Measurements from ENCODE around the gene ARSJ. TPM values are rescaled to one million over a fixed set of nuclear protein-coding genes. Genes with fewer than 3 reads are reported as not detected.

Gene ARSJ
- total and polyA plus RNA-seq, 2 of the 8 experiments (the other 6 are each of a cell fraction or from before 2014, with no cell fraction given), result 1.4 to 6.3 TPM

DNA sequence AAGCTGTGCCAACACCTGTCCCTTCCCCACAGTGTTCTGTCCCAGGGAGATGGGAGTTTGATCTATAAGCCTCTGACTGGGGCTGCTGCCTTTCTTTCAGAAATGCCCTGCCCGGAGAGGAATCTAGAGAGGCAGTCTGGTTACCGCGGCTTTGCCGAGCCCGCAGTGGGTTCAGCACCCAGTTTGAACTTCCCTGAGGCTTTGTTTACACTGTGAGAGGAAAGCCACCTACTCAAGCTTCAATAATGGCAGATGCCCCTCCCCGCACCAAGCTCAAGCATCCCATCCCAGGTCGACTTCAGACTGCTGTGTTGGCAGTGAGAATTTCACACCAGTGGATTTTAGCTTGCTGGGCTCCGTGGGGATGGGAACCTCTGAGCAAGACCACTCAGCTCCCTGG lies 33.3 kb upstream of the ARSJ start:
- no peak overlapping the region for H3K56ac ChIP-seq (replicated peaks; ENCODE audit: insufficient read length, low read depth, low read length)
- H2BK5ac ChIP-seq (ENCODE audit: low read depth, low read length), result no peak overlapping the region
- H3K9ac ChIP-seq (replicated peaks in 1 of 4; ENCODE audit: extremely low read depth in 1 of 4, low read depth in 3 of 4, low read length in 3 of 4), result no peak overlapping the region
- no peaks in the 10 kb centered on the region for H3K79me1 ChIP-seq (ENCODE audit: low read depth, low read length)
- no peaks in the 10 kb centered on the region for H3K36me3 ChIP-seq (ENCODE audit: control insufficient read depth in 2 of 4, insufficient read depth in 4 of 4, low read length in 3 of 4)
- H3K9me3 ChIP-seq (ENCODE audit: insufficient read depth in 2 of 2, low read depth in 1 of 2, low read length in 1 of 2), result no peaks in the 10 kb centered on the region
- no peak overlapping the region for H3K14ac ChIP-seq (ENCODE audit: insufficient read length)
- H3K79me2 ChIP-seq (ENCODE audit: control insufficient read depth in 1 of 2, insufficient read depth in 2 of 2, low read length in 2 of 2), result no peaks in the 10 kb centered on the region
- no peak overlapping the region for H4K5ac ChIP-seq (ENCODE audit: insufficient read length, low read depth, low read length)
- ChIA-PET CTCF (ENCODE audit: partially characterized antibody) (interaction anchor here (1.0 to 1.6 kb wide), 2 partner anchors 20 to 58 kb away, joined by 3 to 4 read pairs; no protein-coding TSS in a partner anchor), POLR2A (ENCODE audit: partially characterized antibody) (no interaction called here)
- 0 out of 2 replicates have a peak overlapping the region, but pooled peaks have one; percentile 49 for H2AFZ ChIP-seq (ENCODE audit: low read length)
- H3K4me1 ChIP-seq (replicated peaks in 1 of 4; ENCODE audit: control insufficient read depth in 3 of 4, insufficient read depth in 4 of 4, low read length in 3 of 4), result no peaks in the 10 kb centered on the region
- H2BK15ac ChIP-seq (ENCODE audit: low read length), result no peak overlapping the region
- no peak overlapping the region for H2BK120ac ChIP-seq (replicated peaks; ENCODE audit: low read depth, low read length)
- no peaks in the 10 kb centered on the region for H3K23me2 ChIP-seq (ENCODE audit: low read depth, low read length)
- no peak overlapping the region for H3K4ac ChIP-seq (replicated peaks; ENCODE audit: insufficient read length, low read depth, low read length)
- WGBS, 2 experiments (ENCODE audit: extremely low coverage in 1 of 2, insufficient coverage in 1 of 2, insufficient read length in 1 of 2, insufficient replicate concordance in 2 of 2, low coverage in 1 of 2, low lambda C conversion rate in 2 of 2, missing lambda C conversion rate in 1 of 2), result 95% methylated on average over 8 of the region's 8 CpGs; no CpG with 5 or more reads in 1 of the 2 experiments
- H2BK20ac ChIP-seq (ENCODE audit: low read length), result no peak overlapping the region
- no peak overlapping the region for H2AK5ac ChIP-seq (ENCODE audit: low read depth, low read length)
- no peak overlapping the region for H4K8ac ChIP-seq (ENCODE audit: extremely low read depth, insufficient read depth, low read length)
- no peak overlapping the region for H3K23ac ChIP-seq (ENCODE audit: insufficient read length)
- no peak overlapping the region for H3K27ac ChIP-seq (ENCODE audit: low read depth, low read length)
- no peaks in the 10 kb centered on the region for H3K27me3 ChIP-seq (replicated peaks in 1 of 4; ENCODE audit: control insufficient read depth in 3 of 4, extremely low read depth in 1 of 4, insufficient read depth in 3 of 4, low read length in 3 of 4)
- H4K20me1 ChIP-seq (replicated peaks in 1 of 2; ENCODE audit: control insufficient read depth in 1 of 2, insufficient read depth in 2 of 2, low read length in 2 of 2), result no peaks in the 10 kb centered on the region
- no peak for DNase-seq (ENCODE audit: low read depth in 1 of 2, low spot score in 2 of 2)
- 0 out of 2 replicates have a peak overlapping the region, but pooled peaks have one; percentile 39 for H2BK12ac ChIP-seq (ENCODE audit: low read depth, low read length)
- H4K91ac ChIP-seq (replicated peaks; ENCODE audit: insufficient read length, low read length), result no peak overlapping the region
- FAIRE-seq, result no peak
- no peak overlapping the region for H3K18ac ChIP-seq (ENCODE audit: extremely low read depth, low read length)
- H3K4me2 ChIP-seq (ENCODE audit: insufficient read depth in 1 of 2, low read depth in 2 of 2, low read length in 2 of 2), result no peak overlapping the region
- H3K4me3 ChIP-seq (ENCODE audit: extremely low read depth in 1 of 4, insufficient read depth in 2 of 4, low read depth in 3 of 4, low read length in 4 of 4), result no peak overlapping the region
- TF ChIP-seq CHD1 (IDR thresholded peaks at IDR 0.05; ENCODE audit: low read depth, low read length) (no peak), RXRA (IDR thresholded peaks at IDR 0.05; ENCODE audit: insufficient read depth, low read depth, low read length) (no peak)

All from H1 (cell line).